IMR-90 (cell line): ENCODE data around the gene MRS2. TPM values are rescaled to one million over a fixed set of nuclear protein-coding genes. Genes with fewer than 3 reads are reported as not detected.

Experiments used
- ATAC-seq: fragments of 200-7000 bp; cut with Tn5 transposase; 2 replicates; pipeline ENCODE4 v1.9.1; 2020; ENCODE audit warnings: low read depth, mild to moderate bottlenecking, moderate library complexity
- BruUV-seq: library from RNA; stranded (reverse); fragments of 400-500 nt; replicated peaks from 2 replicates; lab custom pipeline; 2021; lab: Mats Ljungman, UMichigan
- CTCF ChIA-PET: fragments of 300-600 bp; formaldehyde crosslinking; extraction: SDS; loops from one replicate; lab custom pipeline; 2021; ENCODE audit warnings: antibody characterized with exemption; lab: Yijun Ruan, JAX
- POLR2A ChIA-PET: fragments of 300-600 bp; sonication (Branson Sonifier 250); formaldehyde crosslinking; loops from one replicate; lab custom pipeline; 2022; ENCODE audit warnings: antibody characterized with exemption; ENCODE audit not compliant: unreplicated experiment; lab: Charles Lee
- DNase-seq: peaks from one replicate; pipeline ENCODE4 v3.0.0; 2013
- H2AFZ ChIP-seq: replicated peaks from 2 replicates; pipeline ENCODE3; 2013; ENCODE audit warnings: low read length, mild to moderate bottlenecking; ENCODE audit not compliant: poor library complexity
- H2AK5ac ChIP-seq: 2 replicates; pipeline ENCODE4 v1.6.1; 2013; ENCODE audit warnings: low read depth, low read length, inconsistent platforms
- H2AK9ac ChIP-seq: replicated peaks from 2 replicates; pipeline ENCODE3; 2013; ENCODE audit warnings: mild to moderate bottlenecking, low read depth, low read length, moderate library complexity; ENCODE audit not compliant: poor library complexity
- H2BK120ac ChIP-seq: 2 replicates; pipeline ENCODE4 v1.6.1; 2013; ENCODE audit warnings: low read depth, low read length, inconsistent platforms
- H2BK15ac ChIP-seq: 3 replicates; pipeline ENCODE4 v1.6.1; 2013; ENCODE audit warnings: low read depth, low read length, inconsistent platforms
- H2BK20ac ChIP-seq: 2 replicates; pipeline ENCODE4 v1.6.1; 2013; ENCODE audit warnings: low read depth, mild to moderate bottlenecking, inconsistent platforms, low read length, moderate library complexity
- H2BK5ac ChIP-seq: 2 replicates; pipeline ENCODE4 v1.6.1; 2013; ENCODE audit warnings: mild to moderate bottlenecking, low read depth, low read length, inconsistent platforms; ENCODE audit not compliant: poor library complexity, severe bottlenecking
- H3K14ac ChIP-seq: replicated peaks from 2 replicates; pipeline ENCODE4 v1.6.1; 2013; ENCODE audit warnings: low read depth, low read length, inconsistent platforms
- H3K18ac ChIP-seq: 2 replicates; pipeline ENCODE4 v1.6.1; 2013; ENCODE audit warnings: low read depth, low read length, control low read depth
- H3K23ac ChIP-seq: 2 replicates; pipeline ENCODE4 v1.6.1; 2013; ENCODE audit warnings: low read depth, low read length, inconsistent platforms
- H3K27ac ChIP-seq: 2 replicates; pipeline ENCODE4 v1.5.1; 2013; ENCODE audit warnings: mild to moderate bottlenecking, control low read depth, low read length; ENCODE audit not compliant: insufficient read depth
- H3K27me3 ChIP-seq: 2 replicates; pipeline ENCODE4 v1.6.1; 2013; ENCODE audit warnings: low read length; ENCODE audit not compliant: control insufficient read depth, insufficient read depth
- H3K36me3 ChIP-seq: 2 replicates; pipeline ENCODE4 v1.6.1; 2013; ENCODE audit warnings: low read length, mixed read lengths; ENCODE audit not compliant: control insufficient read depth, insufficient read depth
- H3K4ac ChIP-seq: 2 replicates; pipeline ENCODE4 v1.6.1; 2013; ENCODE audit warnings: low read depth, low read length, inconsistent platforms
- H3K4me1 ChIP-seq: 2 replicates; pipeline ENCODE4 v1.6.1; 2013; ENCODE audit warnings: low read length, mixed read lengths; ENCODE audit not compliant: control insufficient read depth, insufficient read depth
- H3K4me2 ChIP-seq: 2 replicates; pipeline ENCODE4 v1.6.1; 2013; ENCODE audit warnings: low read depth, mild to moderate bottlenecking, control low read depth, low read length, moderate library complexity
- H3K4me3 ChIP-seq: 2 replicates; pipeline ENCODE4 v1.5.1; 2013; ENCODE audit warnings: low read depth, mild to moderate bottlenecking, control low read depth, low read length, moderate library complexity; ENCODE audit not compliant: insufficient read depth
- H3K56ac ChIP-seq: 2 replicates; pipeline ENCODE4 v1.6.1; 2013; ENCODE audit warnings: low read length, inconsistent platforms; ENCODE audit not compliant: insufficient read depth; ENCODE audit errors: extremely low read depth
- H3K79me1 ChIP-seq, 2 experiments: 2 replicates each; pipeline ENCODE4 v1.6.1; 2013; ENCODE audit warnings: low read length in 2 of 2, inconsistent platforms in 1 of 2, low read depth in 1 of 2
- H3K9ac ChIP-seq: 2 replicates; pipeline ENCODE4 v1.6.1; 2013; ENCODE audit warnings: low read depth, low read length, control low read depth
- H3K9me1 ChIP-seq: 2 replicates; pipeline ENCODE4 v1.6.1; 2013; ENCODE audit warnings: low read length, inconsistent platforms; ENCODE audit not compliant: insufficient read depth
- H3K9me3 ChIP-seq: 2 replicates; pipeline ENCODE4 v1.6.1; 2013; ENCODE audit warnings: low read length; ENCODE audit not compliant: control insufficient read depth, insufficient read depth
- H4K20me1 ChIP-seq: 2 replicates; pipeline ENCODE4 v1.6.1; 2013; ENCODE audit warnings: low read length, inconsistent platforms; ENCODE audit not compliant: insufficient read depth
- H4K5ac ChIP-seq: 2 replicates; pipeline ENCODE4 v1.6.1; 2013; ENCODE audit warnings: mild to moderate bottlenecking, low read depth, low read length, control low read depth
- H4K8ac ChIP-seq, 2 experiments: 2 replicates each; pipeline ENCODE4 v1.6.1; 2013; ENCODE audit warnings: low read depth in 2 of 2, low read length in 2 of 2, control low read depth in 1 of 2, inconsistent platforms in 1 of 2
- H4K91ac ChIP-seq: 2 replicates; pipeline ENCODE4 v1.6.1; 2013; ENCODE audit warnings: low read depth, low read length, inconsistent platforms; ENCODE audit not compliant: insufficient read depth
- CEBPB ChIP-seq: IDR thresholded peaks from 2 replicates; pipeline ENCODE4 v1.6.1; 2012; ENCODE audit warnings: low read depth, low read length, improper control_type of control experiment
- CHD1 ChIP-seq: IDR thresholded peaks from 2 replicates; pipeline ENCODE4 v1.6.1; 2012; ENCODE audit warnings: low read depth, low read length, improper control_type of control experiment
- CTCF ChIP-seq: conservative IDR thresholded peaks from 2 replicates; pipeline ENCODE4 v1.5.1; 2012; ENCODE audit warnings: mild to moderate bottlenecking, low read depth, low read length, improper control_type of control experiment
- FOS ChIP-seq: fragments of 150-350 bp; IDR thresholded peaks from 2 replicates; pipeline ENCODE4 v1.6.1; 2016; ENCODE audit warnings: low read depth, low read length
- MAZ ChIP-seq: IDR thresholded peaks from 2 replicates; pipeline ENCODE4 v1.6.1; 2012; ENCODE audit warnings: low read depth, mild to moderate bottlenecking, low read length, improper control_type of control experiment, moderate library complexity, borderline replicate concordance
- POLR2A ChIP-seq: IDR thresholded peaks from 2 replicates; pipeline ENCODE4 v1.6.1; 2012; ENCODE audit warnings: mild to moderate bottlenecking, low read depth, low read length
- RCOR1 ChIP-seq: IDR thresholded peaks from 2 replicates; pipeline ENCODE4 v1.6.1; 2012; ENCODE audit warnings: mild to moderate bottlenecking, low read length, improper control_type of control experiment; ENCODE audit not compliant: insufficient replicate concordance
- SMC3 ChIP-seq: fragments of 150-350 bp; IDR thresholded peaks from 2 replicates; pipeline ENCODE4 v1.6.1; 2016; ENCODE audit warnings: low read depth, mild to moderate bottlenecking, antibody characterized with exemption, low read length, moderate library complexity
- USF2 ChIP-seq: fragments of 150-350 bp; IDR thresholded peaks from 2 replicates; pipeline ENCODE4 v1.6.1; 2017; ENCODE audit warnings: mild to moderate bottlenecking, antibody characterized with exemption, low read length, low read depth
- WGBS, 2 experiments: methylation state at CpG; one replicate each; pipeline versions ENCODE4 v1.1.5 to v1.1.7; 2013; ENCODE audit warnings: missing lambda C conversion rate in 2 of 2; ENCODE audit not compliant: insufficient read length in 1 of 2; ENCODE audit errors: extremely low coverage in 2 of 2; 5-methylcytosine and 5-hydroxymethylcytosine counted together
- dilution Hi-C: fragments of 300-500 bp; cut with HindIII; formaldehyde crosslinking; loops from one replicate; pipeline ENCODE4 v1.14.3; 2018; ENCODE audit warnings: low sequenced_read_pairs; ENCODE audit not compliant: unreplicated experiment
- in situ Hi-C: fragments of 300-500 bp; cut with MboI; formaldehyde crosslinking; loops from 3 replicates; pipeline ENCODE4 v1.14.3; 2019; ENCODE audit warnings: low sequenced_read_pairs, inconsistent platforms, mixed read lengths
- intact Hi-C: fragments of 100-400 bp; cut with micrococcal nuclease; formaldehyde crosslinking; loops from 2 replicates; pipeline ENCODE4 v1.10.0; 2022
- polyA plus RNA-seq, 3 experiments: library from polyadenylated mRNA; depleted of rRNA; stranded (reverse); fragments of >200 nt; gene quantifications; 2 replicates each; pipeline ENCODE4 v1.2.3, GENCODE V29; 2012; ENCODE audit warnings: low replicate concordance in 1 of 3
- total RNA-seq: library from RNA; depleted of rRNA; stranded (reverse); fragments of >200 nt; gene quantifications from 2 replicates; pipeline ENCODE4 v1.2.3, GENCODE V29; 2012

MRS2 gene
- total and polyA plus RNA-seq, 2 of the 4 experiments (the other 2 are of a cell fraction): 8.8 to 11.1 TPM

- WGBS, 2 experiments: 14% methylated on average over 39 of the region's 61 CpGs; no CpG with 5 or more reads in 1 of the 2 experiments
- Histone ChIP-seq H2AK9ac (no peak within 1 kb of the TSS), H2BK5ac (no peak within 1 kb of the TSS), H2BK15ac (no peak within 1 kb of the TSS), H4K5ac (no peak within 1 kb of the TSS), H2BK20ac (no peak within 1 kb of the TSS), H3K14ac (no peak within 1 kb of the TSS), H2BK120ac (no peak within 1 kb of the TSS), H4K91ac (no peak within 1 kb of the TSS), H3K9me1 (no peaks in the 10 kb centered on the region), H3K4me1 (peaks cover 4% of the 10 kb centered on the region; the same call in 1 of the 2 replicates), H2AK5ac (no peak within 1 kb of the TSS), H3K4ac (no peak within 1 kb of the TSS), H3K18ac (no peak within 1 kb of the TSS), H3K23ac (no peak within 1 kb of the TSS), H3K27me3 (peaks cover 18% of the 10 kb centered on the region), H3K56ac (no peak within 1 kb of the TSS), H3K9ac (no peak within 1 kb of the TSS), H3K4me3 (peak within 1 kb of the TSS; percentile 34; the same call in 1 of the 2 replicates), H3K9me3 (no peaks in the 10 kb centered on the region), H4K20me1 (no peaks in the 10 kb centered on the region), H3K36me3 (no peaks in the 10 kb centered on the region), H3K79me1 (no peaks in the 10 kb centered on the region), H3K4me2 (peak within 1 kb of the TSS; percentile 92), H4K8ac (no peak within 1 kb of the TSS), H3K27ac (no peak within 1 kb of the TSS), H2AFZ (peak within 1 kb of the TSS; percentile 86)
- ATAC-seq: no peak
- POLR2A ChIA-PET: interaction anchor here (0.6 kb wide), 1 partner anchor 77 kb away, joined by 4 read pairs; no protein-coding TSS in a partner anchor
- intact Hi-C loops (no loop called here), in situ Hi-C loops (no loop called here), dilution Hi-C loops (no loop called here)
- no TSS peak for BruUV-seq
- no peak for DNase-seq
- TF ChIP-seq MAZ (no peak), RCOR1 (no peak), CEBPB (no peak), SMC3 (no peak), USF2 (no peak), CHD1 (no peak), CTCF (no peak), POLR2A (no peak), FOS (no peak)
- CTCF ChIA-PET: interaction anchor here (0.5 kb wide), 1 partner anchor 1623 kb away, joined by 3 read pairs; no protein-coding TSS in a partner anchor
Measured at GRCh38 chr6:24357336-24358218, 45.2 kb upstream of the MRS2 start, which contains the start of gene DCDC2. DCDC2 (minus strand) TSS chr6:24358059; CDS start chr6:24357750, 309 bp downstream.
